Measurements from ENCODE around the gene ATXN1. TPM values are rescaled to one million over a fixed set of nuclear protein-coding genes. Genes with fewer than 3 reads are reported as not detected.

ATXN1 gene
- total and polyA plus RNA-seq, 2 of the 8 experiments (the other 6 are each of a cell fraction or from before 2014, with no cell fraction given) = 1.6 to 4.0 TPM

DNA sequence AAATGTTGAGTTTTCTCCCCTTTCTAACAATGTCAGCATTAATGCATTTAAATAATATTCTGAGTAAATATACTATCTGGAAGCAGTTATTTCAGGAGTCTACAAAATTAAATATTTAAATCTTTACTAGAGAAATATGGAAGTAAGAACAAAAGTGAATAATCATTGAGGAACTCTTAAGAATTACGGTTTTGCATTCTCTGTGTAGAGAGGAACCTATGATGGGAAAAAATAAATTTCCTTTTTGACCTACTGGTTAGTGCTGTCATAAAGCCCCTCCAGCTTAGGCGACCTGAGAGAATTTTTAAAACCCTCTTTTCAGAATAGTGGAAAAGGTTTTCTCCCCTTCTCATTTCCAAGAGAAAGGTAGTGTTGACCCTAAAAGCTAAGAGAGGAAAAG lies 64.8 kb downstream of the ATXN1 start:
- Histone ChIP-seq H2AFZ (ENCODE audit: low read length) (no peak overlapping the region), H2BK12ac (ENCODE audit: low read depth, low read length) (no peak overlapping the region), H4K8ac (ENCODE audit: extremely low read depth, insufficient read depth, low read length) (no peak overlapping the region), H2BK5ac (ENCODE audit: low read depth, low read length) (no peak overlapping the region), H3K23ac (ENCODE audit: insufficient read length) (no peak overlapping the region), H4K5ac (ENCODE audit: insufficient read length, low read depth, low read length) (no peak overlapping the region), H3K23me2 (ENCODE audit: low read depth, low read length) (no peaks in the 10 kb centered on the region), H3K79me2 (ENCODE audit: control insufficient read depth in 1 of 2, insufficient read depth in 2 of 2, low read length in 2 of 2) (no peaks in the 10 kb centered on the region), H2BK20ac (ENCODE audit: low read length) (no peak overlapping the region), H3K27ac (ENCODE audit: low read depth, low read length) (no peak overlapping the region), H3K36me3 (ENCODE audit: control insufficient read depth in 2 of 4, insufficient read depth in 4 of 4, low read length in 3 of 4) (no peaks in the 10 kb centered on the region), H3K27me3 (replicated peaks in 1 of 4; ENCODE audit: control insufficient read depth in 3 of 4, extremely low read depth in 1 of 4, insufficient read depth in 3 of 4, low read length in 3 of 4) (no peaks in the 10 kb centered on the region), H3K4me1 (replicated peaks in 1 of 4; ENCODE audit: control insufficient read depth in 3 of 4, insufficient read depth in 4 of 4, low read length in 3 of 4) (peaks cover 0 to 6% (median 3%) of the 10 kb centered on the region in 4 experiments; a peak in 4 of 7 replicates), H4K91ac (replicated peaks; ENCODE audit: insufficient read length, low read length) (no peak overlapping the region), H3K4ac (replicated peaks; ENCODE audit: insufficient read length, low read depth, low read length) (no peak overlapping the region), H3K4me3 (ENCODE audit: extremely low read depth in 1 of 4, insufficient read depth in 2 of 4, low read depth in 3 of 4, low read length in 4 of 4) (no peak overlapping the region), H3K9me3 (ENCODE audit: insufficient read depth in 2 of 2, low read depth in 1 of 2, low read length in 1 of 2) (no peaks in the 10 kb centered on the region), H4K20me1 (replicated peaks in 1 of 2; ENCODE audit: control insufficient read depth in 1 of 2, insufficient read depth in 2 of 2, low read length in 2 of 2) (no peaks in the 10 kb centered on the region), H2BK120ac (replicated peaks; ENCODE audit: low read depth, low read length) (no peak overlapping the region), H2BK15ac (ENCODE audit: low read length) (no peak overlapping the region), H3K9ac (replicated peaks in 1 of 4; ENCODE audit: extremely low read depth in 1 of 4, low read depth in 3 of 4, low read length in 3 of 4) (no peak overlapping the region), H3K18ac (ENCODE audit: extremely low read depth, low read length) (no peak overlapping the region), H3K14ac (ENCODE audit: insufficient read length) (no peak overlapping the region), H3K79me1 (ENCODE audit: low read depth, low read length) (no peaks in the 10 kb centered on the region), H2AK5ac (ENCODE audit: low read depth, low read length) (no peak overlapping the region), H3K56ac (replicated peaks; ENCODE audit: insufficient read length, low read depth, low read length) (no peak overlapping the region), H3K4me2 (ENCODE audit: insufficient read depth in 1 of 2, low read depth in 2 of 2, low read length in 2 of 2) (no peak overlapping the region)
- TF ChIP-seq KDM4A (IDR thresholded peaks at IDR 0.05; ENCODE audit: low read depth, low read length, severe bottlenecking) (no peak), RXRA (IDR thresholded peaks at IDR 0.05; ENCODE audit: insufficient read depth, low read depth, low read length) (no peak), POU5F1 (IDR thresholded peaks at IDR 0.05; ENCODE audit: low read depth, low read length) (no peak), BCL11A (IDR thresholded peaks at IDR 0.05; ENCODE audit: low read depth in 2 of 2, low read length in 2 of 2) (no peak)
- WGBS, 2 experiments (ENCODE audit: extremely low coverage in 1 of 2, insufficient coverage in 1 of 2, insufficient read length in 1 of 2, insufficient replicate concordance in 2 of 2, low coverage in 1 of 2, low lambda C conversion rate in 2 of 2, missing lambda C conversion rate in 1 of 2) = 88% methylated on average over 2 of the region's 2 CpGs; no CpG with 5 or more reads in 1 of the 2 experiments
- ChIA-PET POLR2A (ENCODE audit: partially characterized antibody) (no interaction called here), CTCF (ENCODE audit: partially characterized antibody) (interaction anchor here (3.8 kb wide), 1 partner anchor 67 kb away, joined by 13 read pairs; no protein-coding TSS in a partner anchor)
- no peak for DNase-seq (ENCODE audit: low read depth in 1 of 2, low spot score in 2 of 2)
- no peak for FAIRE-seq
